ENCODE measurements around the gene SHMT2. TPM values are rescaled to one million over a fixed set of nuclear protein-coding genes. Genes with fewer than 3 reads are reported as not detected.

The SHMT2 gene
- total and polyA plus RNA-seq, 2 experiments from 2014 or later, result 125 to 387 TPM

GRCh38 chr12:57235017-57235727 is 5.7 kb downstream of the SHMT2 start (continued):
- TF ChIP-seq ZNF462 (CRISPR knock-in tag; IDR thresholded peaks at IDR 0.05), result no peak

- Histone ChIP-seq H3K4me1 (ENCODE audit: insufficient read depth) (peaks cover 45% of the 10 kb centered on the region), H3K4me3 (peak overlapping the region; percentile 85; the same call in 1 of the 2 replicates), H3K27ac (ENCODE audit: low read depth) (no peak overlapping the region), H3K4me2 (peak overlapping the region; percentile 99; the same call in 1 of the 2 replicates), H4K20me1 (replicated peaks; ENCODE audit: insufficient read depth) (peaks cover 29% of the 10 kb centered on the region), H3K9me2 (ENCODE audit: insufficient read depth) (no peaks in the 10 kb centered on the region), H3K36me3 (ENCODE audit: insufficient read depth) (peaks cover 26% of the 10 kb centered on the region), H3K79me2 (replicated peaks; ENCODE audit: insufficient read depth) (peaks cover 14% of the 10 kb centered on the region), H2AFZ (no peak overlapping the region), H3K27me3 (ENCODE audit: insufficient read depth) (peaks cover 71% of the 10 kb centered on the region), H3F3A (replicated peaks; ENCODE audit: low read depth) (peaks cover 49% of the 10 kb centered on the region)
- 0 out of 3 replicates have a peak overlapping the region, but pooled peaks have one; percentile 19 for H3K4me3 Mint-ChIP-seq
- H3K27ac Mint-ChIP-seq, result no peak overlapping the region
- DNase-seq (ENCODE audit: low spot score) (no peak), ATAC-seq (no peak)
- H3K36me3 Mint-ChIP-seq (ENCODE audit: low read depth), result peaks cover 46% of the 10 kb centered on the region
- H3K27me3 Mint-ChIP-seq (ENCODE audit: insufficient read depth, low read depth, poor library complexity), result peaks cover 82% of the 10 kb centered on the region
- H3K4me1 Mint-ChIP-seq, result peaks cover 72% of the 10 kb centered on the region
- no peaks in the 10 kb centered on the region; the same call in 2 of the 3 replicates for H3K9me3 Mint-ChIP-seq
- TF ChIP-seq EZH2 (IDR thresholded peaks at IDR 0.05; ENCODE audit: low read depth, unreplicated experiment), result no peak
- TF ChIP-seq ETS1 (IDR thresholded peaks at IDR 0.05), result no peak
- TF ChIP-seq ZNF331 (CRISPR knock-in tag; IDR thresholded peaks at IDR 0.05; ENCODE audit: low read depth), result no peak
- no peak for TF ChIP-seq ZNF114 (CRISPR knock-in tag; IDR thresholded peaks at IDR 0.05)
- no peak for TF ChIP-seq REST (IDR thresholded peaks at IDR 0.05; ENCODE audit: unreplicated experiment)
- TF ChIP-seq NANOG (IDR thresholded peaks at IDR 0.05; ENCODE audit: borderline replicate concordance), result no peak
These were observed 6.2 kb downstream of the SHMT2 start for GRCh38 chr12:57235728-57236131.
